DOHH2 (cell line): ENCODE measurements around the gene LGALS9.

ENCODE experiments used
- H3F3A ChIP-seq: fragments of 200-600 bp; sonication (generic), shearing (Covaris generic); 2 replicates; pipeline ENCODE4 v1.6.0; 2016; ENCODE audit warnings: antibody characterized with exemption, mild to moderate bottlenecking; ENCODE audit not compliant: control insufficient read depth, insufficient read depth
- H3K27ac ChIP-seq: fragments of 200-600 bp; sonication (generic); 2 replicates; pipeline ENCODE4 v1.5.1; 2014; ENCODE audit warnings: low read depth, mild to moderate bottlenecking, low read length, moderate library complexity
- H3K27me3 ChIP-seq: fragments of 200-600 bp; sonication (generic); 2 replicates; pipeline ENCODE4 v1.6.1; 2014; ENCODE audit warnings: mild to moderate bottlenecking, low read length, mixed read lengths; ENCODE audit not compliant: control insufficient read depth
- H3K36me3 ChIP-seq: fragments of 200-600 bp; sonication (generic); 2 replicates; pipeline ENCODE4 v1.6.1; 2014; ENCODE audit warnings: mild to moderate bottlenecking, low read length, moderate library complexity, mixed read lengths; ENCODE audit not compliant: control insufficient read depth
- H3K4me1 ChIP-seq: fragments of 200-600 bp; sonication (generic); 2 replicates; pipeline ENCODE4 v1.6.1; 2014; ENCODE audit warnings: mild to moderate bottlenecking, low read length, mixed read lengths; ENCODE audit not compliant: control insufficient read depth
- H3K4me2 ChIP-seq: fragments of 200-600 bp; sonication (generic); 2 replicates; pipeline ENCODE4 v1.6.0; 2014; ENCODE audit warnings: mild to moderate bottlenecking, low read length, moderate library complexity
- H3K4me3 ChIP-seq: fragments of 200-600 bp; sonication (generic); 2 replicates; pipeline ENCODE4 v1.5.1; 2014; ENCODE audit warnings: mild to moderate bottlenecking, low read length, mixed read lengths
- H3K79me2 ChIP-seq: fragments of 200-600 bp; sonication (generic); 2 replicates; pipeline ENCODE4 v1.6.1; 2014; ENCODE audit warnings: mild to moderate bottlenecking, low read length, mixed read lengths; ENCODE audit not compliant: control insufficient read depth
- H3K9me2 ChIP-seq: fragments of 200-600 bp; sonication (generic); replicated peaks from 2 replicates; pipeline ENCODE4 v1.6.1; 2014; ENCODE audit warnings: mild to moderate bottlenecking, low read length, mixed read lengths; ENCODE audit not compliant: control insufficient read depth
- H3K9me3 ChIP-seq: fragments of 200-600 bp; sonication (generic); 2 replicates; pipeline ENCODE4 v1.6.1; 2014; ENCODE audit warnings: antibody characterized with exemption, low read length, mixed read lengths; ENCODE audit not compliant: control insufficient read depth, insufficient read depth
- H4K20me1 ChIP-seq: fragments of 200-600 bp; sonication (generic); 2 replicates; pipeline ENCODE4 v1.6.0; 2014; ENCODE audit warnings: low read depth, mild to moderate bottlenecking, antibody characterized with exemption, low read length, moderate library complexity; ENCODE audit not compliant: control insufficient read depth, insufficient read depth
- EZH2phosphoT487 ChIP-seq: fragments of 200-600 bp; sonication (generic); IDR thresholded peaks from 2 replicates; pipeline ENCODE4 v1.6.1; 2017; ENCODE audit warnings: borderline replicate concordance, mild to moderate bottlenecking, antibody characterized with exemption, low read length, moderate library complexity, mixed read lengths
- TF ChIP-seq, protein P1 (sequence below): fragments of 200-600 bp; sonication (generic); IDR thresholded peaks from one replicate; pipeline ENCODE4 v1.5.1; 2014; ENCODE audit warnings: antibody characterized with exemption, mild to moderate bottlenecking, low read depth, low read length; ENCODE audit not compliant: poor library complexity, severe bottlenecking

Gene LGALS9

DNA sequence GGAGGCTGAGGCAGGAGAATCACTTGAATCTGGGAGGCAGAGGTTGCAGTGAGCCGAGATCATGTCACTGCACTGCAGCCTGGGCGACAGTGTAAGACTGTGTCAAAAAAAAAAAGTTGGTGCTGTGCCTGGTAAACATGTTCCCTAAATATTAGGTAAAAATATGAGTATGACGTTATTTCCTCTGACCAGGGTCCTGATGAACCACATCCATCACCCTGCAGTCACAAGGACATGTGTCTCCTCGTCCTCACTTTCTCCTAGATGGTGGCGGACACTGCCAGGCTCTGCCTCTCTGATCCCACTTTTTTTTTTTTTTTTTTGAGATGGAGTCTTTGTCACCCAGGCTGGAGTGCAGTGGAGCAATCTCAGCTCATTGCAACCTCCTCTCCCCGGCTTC is 28.7 kb downstream of the LGALS9 start:
- Histone ChIP-seq H3K36me3 (no peaks in the 10 kb centered on the region), H3K9me3 (no peaks in the 10 kb centered on the region), H3K4me1 (peaks cover under 1% of the 10 kb centered on the region; the same call in 1 of the 2 replicates), H3K4me2 (no peak overlapping the region), H3K4me3 (no peak overlapping the region), H3F3A (no peaks in the 10 kb centered on the region), H3K9me2 (no peaks in the 10 kb centered on the region), H4K20me1 (no peaks in the 10 kb centered on the region), H3K27me3 (no peaks in the 10 kb centered on the region), H3K79me2 (no peaks in the 10 kb centered on the region), H3K27ac (no peak overlapping the region)
- TF ChIP-seq, protein P1, sequence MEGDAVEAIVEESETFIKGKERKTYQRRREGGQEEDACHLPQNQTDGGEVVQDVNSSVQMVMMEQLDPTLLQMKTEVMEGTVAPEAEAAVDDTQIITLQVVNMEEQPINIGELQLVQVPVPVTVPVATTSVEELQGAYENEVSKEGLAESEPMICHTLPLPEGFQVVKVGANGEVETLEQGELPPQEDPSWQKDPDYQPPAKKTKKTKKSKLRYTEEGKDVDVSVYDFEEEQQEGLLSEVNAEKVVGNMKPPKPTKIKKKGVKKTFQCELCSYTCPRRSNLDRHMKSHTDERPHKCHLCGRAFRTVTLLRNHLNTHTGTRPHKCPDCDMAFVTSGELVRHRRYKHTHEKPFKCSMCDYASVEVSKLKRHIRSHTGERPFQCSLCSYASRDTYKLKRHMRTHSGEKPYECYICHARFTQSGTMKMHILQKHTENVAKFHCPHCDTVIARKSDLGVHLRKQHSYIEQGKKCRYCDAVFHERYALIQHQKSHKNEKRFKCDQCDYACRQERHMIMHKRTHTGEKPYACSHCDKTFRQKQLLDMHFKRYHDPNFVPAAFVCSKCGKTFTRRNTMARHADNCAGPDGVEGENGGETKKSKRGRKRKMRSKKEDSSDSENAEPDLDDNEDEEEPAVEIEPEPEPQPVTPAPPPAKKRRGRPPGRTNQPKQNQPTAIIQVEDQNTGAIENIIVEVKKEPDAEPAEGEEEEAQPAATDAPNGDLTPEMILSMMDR = no peak
- TF ChIP-seq EZH2phosphoT487 = no peak

DNA sequence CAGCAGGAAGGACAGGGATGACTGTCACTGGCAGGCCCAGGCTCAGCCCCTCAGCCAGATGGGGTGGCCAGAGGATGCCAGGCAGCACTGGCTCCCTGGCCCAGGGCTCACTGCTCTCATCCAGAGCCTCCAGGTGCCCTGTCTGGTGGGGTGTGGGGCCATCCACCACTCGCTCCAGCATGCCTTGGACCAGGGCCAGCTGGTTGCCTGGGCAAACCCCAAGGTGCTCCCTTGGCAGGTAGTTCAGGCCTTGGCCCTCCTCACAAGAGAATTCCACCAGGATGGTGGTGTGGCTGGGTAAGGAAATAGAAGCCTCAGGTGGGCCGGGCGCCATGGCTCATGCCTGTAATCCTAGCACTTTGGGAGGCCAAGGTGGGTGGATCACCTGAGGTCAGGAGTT is 29.4 kb downstream of the LGALS9 start:
- Histone ChIP-seq H3K9me3 (no peaks in the 10 kb centered on the region), H4K20me1 (no peaks in the 10 kb centered on the region), H3K36me3 (no peaks in the 10 kb centered on the region), H3K27me3 (no peaks in the 10 kb centered on the region), H3K9me2 (no peaks in the 10 kb centered on the region), H3K4me2 (no peak overlapping the region), H3F3A (no peaks in the 10 kb centered on the region), H3K4me3 (no peak overlapping the region), H3K79me2 (no peaks in the 10 kb centered on the region), H3K27ac (no peak overlapping the region), H3K4me1 (no peaks in the 10 kb centered on the region)
- TF ChIP-seq, protein P1 = no peak
- no peak for TF ChIP-seq EZH2phosphoT487

DNA sequence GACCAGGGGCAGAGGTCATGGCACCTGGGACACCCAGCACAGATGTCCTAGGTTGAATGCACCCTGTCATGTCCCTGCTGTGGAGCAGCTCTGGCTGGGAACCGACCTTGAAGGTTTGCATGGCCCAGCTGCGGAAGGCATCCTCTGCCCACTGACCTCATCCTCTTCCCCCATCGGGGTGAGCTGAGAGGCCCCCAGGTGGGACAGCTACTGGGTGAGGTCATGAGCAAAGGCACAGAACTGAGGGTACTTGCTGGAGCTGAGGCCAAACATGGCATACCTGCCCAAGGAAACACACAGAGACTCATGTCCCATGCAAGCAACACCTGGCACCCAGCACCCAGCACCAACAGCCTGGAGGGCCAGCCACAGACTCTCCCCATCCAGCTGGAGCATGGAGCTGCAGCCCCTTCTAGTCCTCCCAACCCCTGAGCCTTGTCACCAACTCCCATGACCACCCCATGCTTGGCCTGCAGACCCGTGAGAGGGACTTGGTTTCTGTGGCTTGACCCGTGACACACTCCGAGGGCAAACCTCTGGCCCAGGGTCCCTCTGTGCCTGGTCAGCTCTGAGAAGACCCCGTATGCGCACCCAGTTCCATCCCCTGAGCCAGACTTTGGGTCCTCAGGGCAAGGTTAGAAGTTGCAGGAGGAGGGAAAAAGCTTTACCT is 33.1 kb downstream of the LGALS9 start:
- no peaks in the 10 kb centered on the region for H3F3A ChIP-seq
- no peak overlapping the region for H3K4me3 ChIP-seq
- H3K4me1 ChIP-seq = no peaks in the 10 kb centered on the region
- no peaks in the 10 kb centered on the region for H3K9me2 ChIP-seq
- H3K27ac ChIP-seq = no peak overlapping the region
- H3K79me2 ChIP-seq = no peaks in the 10 kb centered on the region
- H4K20me1 ChIP-seq = no peaks in the 10 kb centered on the region
- no peak overlapping the region for H3K4me2 ChIP-seq
- no peaks in the 10 kb centered on the region for H3K36me3 ChIP-seq
- no peaks in the 10 kb centered on the region for H3K9me3 ChIP-seq
- no peaks in the 10 kb centered on the region for H3K27me3 ChIP-seq
- no peak for TF ChIP-seq EZH2phosphoT487
- TF ChIP-seq, protein P1 = no peak

DNA sequence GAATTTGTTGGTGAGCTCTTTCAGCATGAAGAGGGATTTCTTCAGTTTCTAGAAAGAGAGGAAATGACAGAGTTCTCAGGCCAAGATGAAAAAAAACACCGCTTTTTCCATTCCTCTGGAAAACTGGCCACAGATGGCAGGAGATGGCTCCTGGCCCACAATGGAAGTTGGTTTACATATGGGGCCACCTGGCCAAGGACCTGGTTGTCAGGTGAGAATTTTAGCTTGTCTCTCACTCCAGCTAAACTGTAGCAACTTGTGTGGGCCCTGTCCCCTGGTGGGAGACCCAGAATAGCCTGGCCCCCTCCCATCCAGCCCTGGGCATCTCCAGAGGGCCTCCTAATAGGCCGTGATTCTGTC is 33.6 kb downstream of the LGALS9 start:
- no peaks in the 10 kb centered on the region for H3K9me2 ChIP-seq
- no peak overlapping the region for H3K4me2 ChIP-seq
- H3K4me3 ChIP-seq = no peak overlapping the region
- H3K4me1 ChIP-seq = no peaks in the 10 kb centered on the region
- no peaks in the 10 kb centered on the region for H4K20me1 ChIP-seq
- TF ChIP-seq, protein P1 = no peak
- no peak for TF ChIP-seq EZH2phosphoT487
- no peak overlapping the region for H3K27ac ChIP-seq
- H3K9me3 ChIP-seq = no peaks in the 10 kb centered on the region
- no peaks in the 10 kb centered on the region for H3K27me3 ChIP-seq
- no peaks in the 10 kb centered on the region for H3K36me3 ChIP-seq
- no peaks in the 10 kb centered on the region for H3F3A ChIP-seq
- no peaks in the 10 kb centered on the region for H3K79me2 ChIP-seq
